ENCODE measurements around the gene BID. TPM values are rescaled to one million over a fixed set of nuclear protein-coding genes. Genes with fewer than 3 reads are reported as not detected.

Gene BID
- total RNA-seq, 1 experiment from 2014 or later: 66.7 TPM

DNA sequence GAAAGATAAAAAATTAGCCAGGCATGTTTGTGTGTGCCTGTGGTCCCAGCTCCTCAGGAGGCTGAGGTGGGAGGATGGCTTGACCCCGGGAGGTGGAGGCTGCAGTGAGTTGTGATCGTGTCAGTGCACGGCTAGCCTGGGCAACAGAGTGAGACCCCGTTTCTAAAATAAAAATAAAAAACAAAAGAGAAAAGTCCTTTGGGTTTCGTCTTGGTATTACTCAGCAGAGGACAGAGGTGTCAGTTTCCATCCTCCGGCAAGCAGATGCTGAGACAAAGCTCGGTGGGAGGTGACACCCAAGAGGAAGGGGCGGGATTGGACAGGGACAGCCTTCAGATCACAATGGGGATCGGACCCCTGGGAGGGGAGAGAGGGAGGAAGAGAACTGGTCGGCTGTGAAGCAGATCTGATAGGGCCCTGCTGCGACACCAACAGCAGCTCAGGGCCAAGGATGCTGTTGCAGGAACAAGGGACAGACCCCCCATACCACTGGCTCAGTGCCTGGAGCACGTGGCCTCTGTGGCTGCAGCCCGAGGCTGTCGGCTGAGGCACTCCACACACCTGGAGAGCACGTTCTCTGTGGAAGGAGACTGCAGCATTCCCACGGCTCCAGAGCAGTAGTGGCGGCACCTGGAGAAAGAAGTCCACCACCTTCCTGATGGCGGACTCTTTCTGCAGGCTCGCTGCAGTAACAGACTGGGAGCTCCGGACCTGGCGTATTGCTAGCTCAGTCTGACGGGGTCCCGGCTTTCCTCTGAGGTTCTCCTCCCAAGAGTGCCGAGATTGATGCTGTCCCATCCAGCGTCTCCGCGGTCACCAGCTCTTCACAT is 5.2 kb upstream of the BID start:
- ATAC-seq (no peak), DNase-seq (ENCODE audit: low read depth, low spot score) (no peak)
- in situ Hi-C loops (cut with HindIII; ENCODE audit: low pct_unique_long_range_greater_than_20kb, low sequenced_read_pairs): no loop called here
- Histone ChIP-seq H3K27me3 (ENCODE audit: control insufficient read depth, insufficient read depth, low read length) (no peaks in the 10 kb centered on the region), H3K9me3 (ENCODE audit: control insufficient read depth, insufficient read depth, low read depth, low read length) (no peaks in the 10 kb centered on the region), H3K27ac (ENCODE audit: low read length) (no peak overlapping the region), H3K4me1 (ENCODE audit: control insufficient read depth, insufficient read depth, low read length) (peaks cover 28% of the 10 kb centered on the region), H3K4me3 (ENCODE audit: low read depth in 2 of 2, low read length in 2 of 2) (no peak overlapping the region), H3K36me3 (ENCODE audit: control insufficient read depth, insufficient read depth, low read length) (no peaks in the 10 kb centered on the region)
- ChIA-PET POLR2A (interaction anchor here (0.6 kb wide), 1 partner anchor 34 kb away, joined by 11 read pairs; no protein-coding TSS in a partner anchor), CTCF (interaction anchor here (0.5 to 0.9 kb wide), 2 partner anchors 36 to 473 kb away, joined by 3 read pairs; no protein-coding TSS in a partner anchor)
- TF ChIP-seq POLR2AphosphoS5 (IDR thresholded peaks at IDR 0.05; ENCODE audit: low read depth, low read length): no peak
- TF ChIP-seq, protein P1, sequence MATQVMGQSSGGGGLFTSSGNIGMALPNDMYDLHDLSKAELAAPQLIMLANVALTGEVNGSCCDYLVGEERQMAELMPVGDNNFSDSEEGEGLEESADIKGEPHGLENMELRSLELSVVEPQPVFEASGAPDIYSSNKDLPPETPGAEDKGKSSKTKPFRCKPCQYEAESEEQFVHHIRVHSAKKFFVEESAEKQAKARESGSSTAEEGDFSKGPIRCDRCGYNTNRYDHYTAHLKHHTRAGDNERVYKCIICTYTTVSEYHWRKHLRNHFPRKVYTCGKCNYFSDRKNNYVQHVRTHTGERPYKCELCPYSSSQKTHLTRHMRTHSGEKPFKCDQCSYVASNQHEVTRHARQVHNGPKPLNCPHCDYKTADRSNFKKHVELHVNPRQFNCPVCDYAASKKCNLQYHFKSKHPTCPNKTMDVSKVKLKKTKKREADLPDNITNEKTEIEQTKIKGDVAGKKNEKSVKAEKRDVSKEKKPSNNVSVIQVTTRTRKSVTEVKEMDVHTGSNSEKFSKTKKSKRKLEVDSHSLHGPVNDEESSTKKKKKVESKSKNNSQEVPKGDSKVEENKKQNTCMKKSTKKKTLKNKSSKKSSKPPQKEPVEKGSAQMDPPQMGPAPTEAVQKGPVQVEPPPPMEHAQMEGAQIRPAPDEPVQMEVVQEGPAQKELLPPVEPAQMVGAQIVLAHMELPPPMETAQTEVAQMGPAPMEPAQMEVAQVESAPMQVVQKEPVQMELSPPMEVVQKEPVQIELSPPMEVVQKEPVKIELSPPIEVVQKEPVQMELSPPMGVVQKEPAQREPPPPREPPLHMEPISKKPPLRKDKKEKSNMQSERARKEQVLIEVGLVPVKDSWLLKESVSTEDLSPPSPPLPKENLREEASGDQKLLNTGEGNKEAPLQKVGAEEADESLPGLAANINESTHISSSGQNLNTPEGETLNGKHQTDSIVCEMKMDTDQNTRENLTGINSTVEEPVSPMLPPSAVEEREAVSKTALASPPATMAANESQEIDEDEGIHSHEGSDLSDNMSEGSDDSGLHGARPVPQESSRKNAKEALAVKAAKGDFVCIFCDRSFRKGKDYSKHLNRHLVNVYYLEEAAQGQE (IDR thresholded peaks at IDR 0.05; ENCODE audit: insufficient read depth in 1 of 2, low read depth in 2 of 2, low read length in 1 of 2): no peak
- no peak for TF ChIP-seq TCF7L2 (IDR thresholded peaks at IDR 0.05; ENCODE audit: low read depth, low read length)
- no peak for TF ChIP-seq CTCF (IDR thresholded peaks at IDR 0.05)
- no peak for TF ChIP-seq SIN3A (IDR thresholded peaks at IDR 0.05; ENCODE audit: borderline replicate concordance, insufficient read depth, low read depth, low read length)
- no TSS peak for BruUV-seq (replicated peaks)
- intact Hi-C loops (cut with micrococcal nuclease; ENCODE audit: unreplicated experiment): loop anchor here (5.0 kb wide), 1 partner anchor 37 kb away; no protein-coding TSS in a partner anchor

DNA sequence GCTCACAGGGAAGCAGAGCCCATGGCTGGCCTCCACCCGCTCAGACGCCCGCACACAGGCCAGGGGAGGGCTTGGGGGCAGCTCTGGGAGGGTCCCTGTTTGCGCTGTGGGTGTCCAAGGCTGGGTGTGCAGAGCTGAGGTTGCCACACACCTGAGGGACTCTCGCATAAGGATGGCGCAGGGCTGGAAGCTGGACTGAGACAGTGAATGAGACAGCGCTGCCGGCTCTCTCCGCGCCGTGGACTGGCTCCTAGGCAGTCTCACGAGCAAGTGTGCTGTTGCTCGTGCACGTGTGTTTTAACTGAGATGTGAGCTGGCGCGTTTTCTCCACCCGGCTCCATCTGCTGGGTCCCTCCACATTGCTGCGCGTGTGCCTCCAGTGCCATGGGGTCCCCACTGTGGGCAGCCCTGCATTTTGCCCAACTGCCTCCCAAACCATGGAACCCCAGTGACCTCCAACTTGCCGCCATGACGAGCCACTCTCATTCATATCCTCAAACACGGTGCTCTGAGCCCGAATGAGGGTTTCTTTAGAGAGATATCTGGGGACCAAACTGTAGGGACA is 4.2 kb upstream of the BID start:
- intact Hi-C loops (cut with micrococcal nuclease; ENCODE audit: unreplicated experiment): no loop called here
- no peak for TF ChIP-seq TCF7L2 (IDR thresholded peaks at IDR 0.05; ENCODE audit: low read depth, low read length)

GRCh38 chr22:17777717-17778044 is 3.4 kb upstream of the BID start:
- intact Hi-C loops (cut with micrococcal nuclease; ENCODE audit: unreplicated experiment): no loop called here
- Histone ChIP-seq H3K36me3 (ENCODE audit: control insufficient read depth, insufficient read depth, low read length) (no peaks in the 10 kb centered on the region), H3K4me1 (ENCODE audit: control insufficient read depth, insufficient read depth, low read length) (peaks cover 29% of the 10 kb centered on the region), H3K27ac (ENCODE audit: low read length) (peak overlapping the region; percentile 92), H3K9me3 (ENCODE audit: control insufficient read depth, insufficient read depth, low read depth, low read length) (no peaks in the 10 kb centered on the region), H3K4me3 (ENCODE audit: low read depth in 2 of 2, low read length in 2 of 2) (peak overlapping the region; percentile 32 to 56), H3K27me3 (ENCODE audit: control insufficient read depth, insufficient read depth, low read length) (no peaks in the 10 kb centered on the region)
- POLR2A ChIA-PET: no interaction called here
- in situ Hi-C loops (cut with HindIII; ENCODE audit: low pct_unique_long_range_greater_than_20kb, low sequenced_read_pairs): no loop called here
- no TSS peak for BruUV-seq (replicated peaks)
- ATAC-seq (no peak), DNase-seq (ENCODE audit: low read depth, low spot score) (no peak)
- TF ChIP-seq, protein P1 (IDR thresholded peaks at IDR 0.05; ENCODE audit: insufficient read depth in 1 of 2, low read depth in 2 of 2, low read length in 1 of 2): no peak
- TF ChIP-seq CTCF (IDR thresholded peaks at IDR 0.05) (no peak), TCF7L2 (IDR thresholded peaks at IDR 0.05; ENCODE audit: low read depth, low read length) (no peak), POLR2AphosphoS5 (IDR thresholded peaks at IDR 0.05; ENCODE audit: low read depth, low read length) (no peak), SIN3A (IDR thresholded peaks at IDR 0.05; ENCODE audit: borderline replicate concordance, insufficient read depth, low read depth, low read length) (no peak)
- CTCF ChIA-PET: no interaction called here

More for the DNA sequence above, 4.2 kb upstream of the BID start:
- no peaks in the 10 kb centered on the region for H3K27me3 ChIP-seq (ENCODE audit: control insufficient read depth, insufficient read depth, low read length)
- H3K9me3 ChIP-seq (ENCODE audit: control insufficient read depth, insufficient read depth, low read depth, low read length): no peaks in the 10 kb centered on the region
- H3K4me1 ChIP-seq (ENCODE audit: control insufficient read depth, insufficient read depth, low read length): peaks cover 28% of the 10 kb centered on the region
- POLR2A ChIA-PET: no interaction called here
- DNase-seq (ENCODE audit: low read depth, low spot score): no peak
- ATAC-seq: no peak
- CTCF ChIA-PET: interaction anchor here (0.9 kb wide), 1 partner anchor 35 kb away, joined by 3 read pairs; no protein-coding TSS in a partner anchor
- H3K4me3 ChIP-seq (ENCODE audit: low read depth in 2 of 2, low read length in 2 of 2): no peak overlapping the region
- in situ Hi-C loops (cut with HindIII; ENCODE audit: low pct_unique_long_range_greater_than_20kb, low sequenced_read_pairs): no loop called here
- no TSS peak for BruUV-seq (replicated peaks)
- H3K36me3 ChIP-seq (ENCODE audit: control insufficient read depth, insufficient read depth, low read length): no peaks in the 10 kb centered on the region
- H3K27ac ChIP-seq (ENCODE audit: low read length): no peak overlapping the region
